DOHH2 (cell line): Measurements from ENCODE around the gene WDTC1.
A peak's percentile ranks its signal among the peaks of the same experiment; 100 is the strongest.

Experiments used
- H3F3A ChIP-seq: fragments of 200-600 bp; sonication (generic), shearing (Covaris generic); 2 replicates; pipeline ENCODE4 v1.6.0; 2016; ENCODE audit warnings: antibody characterized with exemption, mild to moderate bottlenecking; ENCODE audit not compliant: control insufficient read depth, insufficient read depth
- H3K27ac ChIP-seq: fragments of 200-600 bp; sonication (generic); 2 replicates; pipeline ENCODE4 v1.5.1; 2014; ENCODE audit warnings: low read depth, mild to moderate bottlenecking, low read length, moderate library complexity
- H3K27me3 ChIP-seq: fragments of 200-600 bp; sonication (generic); 2 replicates; pipeline ENCODE4 v1.6.1; 2014; ENCODE audit warnings: mild to moderate bottlenecking, low read length, mixed read lengths; ENCODE audit not compliant: control insufficient read depth
- H3K36me3 ChIP-seq: fragments of 200-600 bp; sonication (generic); 2 replicates; pipeline ENCODE4 v1.6.1; 2014; ENCODE audit warnings: mild to moderate bottlenecking, low read length, moderate library complexity, mixed read lengths; ENCODE audit not compliant: control insufficient read depth
- H3K4me1 ChIP-seq: fragments of 200-600 bp; sonication (generic); 2 replicates; pipeline ENCODE4 v1.6.1; 2014; ENCODE audit warnings: mild to moderate bottlenecking, low read length, mixed read lengths; ENCODE audit not compliant: control insufficient read depth
- H3K4me2 ChIP-seq: fragments of 200-600 bp; sonication (generic); 2 replicates; pipeline ENCODE4 v1.6.0; 2014; ENCODE audit warnings: mild to moderate bottlenecking, low read length, moderate library complexity
- H3K4me3 ChIP-seq: fragments of 200-600 bp; sonication (generic); 2 replicates; pipeline ENCODE4 v1.5.1; 2014; ENCODE audit warnings: mild to moderate bottlenecking, low read length, mixed read lengths
- H3K79me2 ChIP-seq: fragments of 200-600 bp; sonication (generic); 2 replicates; pipeline ENCODE4 v1.6.1; 2014; ENCODE audit warnings: mild to moderate bottlenecking, low read length, mixed read lengths; ENCODE audit not compliant: control insufficient read depth
- H3K9me2 ChIP-seq: fragments of 200-600 bp; sonication (generic); replicated peaks from 2 replicates; pipeline ENCODE4 v1.6.1; 2014; ENCODE audit warnings: mild to moderate bottlenecking, low read length, mixed read lengths; ENCODE audit not compliant: control insufficient read depth
- H3K9me3 ChIP-seq: fragments of 200-600 bp; sonication (generic); 2 replicates; pipeline ENCODE4 v1.6.1; 2014; ENCODE audit warnings: antibody characterized with exemption, low read length, mixed read lengths; ENCODE audit not compliant: control insufficient read depth, insufficient read depth
- H4K20me1 ChIP-seq: fragments of 200-600 bp; sonication (generic); 2 replicates; pipeline ENCODE4 v1.6.0; 2014; ENCODE audit warnings: low read depth, mild to moderate bottlenecking, antibody characterized with exemption, low read length, moderate library complexity; ENCODE audit not compliant: control insufficient read depth, insufficient read depth
- CTCF ChIP-seq: fragments of 200-600 bp; sonication (generic); IDR thresholded peaks from one replicate; pipeline ENCODE4 v1.5.1; 2014; ENCODE audit warnings: antibody characterized with exemption, mild to moderate bottlenecking, low read depth, low read length; ENCODE audit not compliant: poor library complexity, severe bottlenecking
- EZH2phosphoT487 ChIP-seq: fragments of 200-600 bp; sonication (generic); IDR thresholded peaks from 2 replicates; pipeline ENCODE4 v1.6.1; 2017; ENCODE audit warnings: borderline replicate concordance, mild to moderate bottlenecking, antibody characterized with exemption, low read length, moderate library complexity, mixed read lengths

Gene WDTC1

GRCh38 chr1:27292106-27292505 lies 57.7 kb downstream of the WDTC1 start:
- Histone ChIP-seq H3K4me1 (no peaks in the 10 kb centered on the region), H3K27me3 (no peaks in the 10 kb centered on the region), H3K27ac (no peak overlapping the region), H3K4me2 (no peak overlapping the region), H3F3A (no peaks in the 10 kb centered on the region), H4K20me1 (no peaks in the 10 kb centered on the region), H3K36me3 (peaks cover 7% of the 10 kb centered on the region), H3K4me3 (no peak overlapping the region), H3K9me3 (no peaks in the 10 kb centered on the region), H3K79me2 (no peaks in the 10 kb centered on the region), H3K9me2 (no peaks in the 10 kb centered on the region)
- no peak for TF ChIP-seq CTCF
- no peak for TF ChIP-seq EZH2phosphoT487

- no peak overlapping the region for H3K27ac ChIP-seq
- no peaks in the 10 kb centered on the region for H3K79me2 ChIP-seq
- no peak overlapping the region for H3K4me2 ChIP-seq
- H3K4me3 ChIP-seq = no peak overlapping the region
- peaks cover 10% of the 10 kb centered on the region for H3K36me3 ChIP-seq
- H3F3A ChIP-seq = no peaks in the 10 kb centered on the region
- no peaks in the 10 kb centered on the region for H3K9me2 ChIP-seq
- no peaks in the 10 kb centered on the region for H4K20me1 ChIP-seq
- TF ChIP-seq CTCF = no peak
- TF ChIP-seq EZH2phosphoT487 = no peak
- no peaks in the 10 kb centered on the region for H3K4me1 ChIP-seq
- no peaks in the 10 kb centered on the region for H3K9me3 ChIP-seq
- H3K27me3 ChIP-seq = no peaks in the 10 kb centered on the region
Observed at GRCh38 chr1:27293915-27294314, 59.5 kb downstream of the WDTC1 start.

GRCh38 chr1:27296773-27297291 lies 62.4 kb downstream of the WDTC1 start:
- Histone ChIP-seq H3K4me3 (no peak overlapping the region), H3K9me3 (no peaks in the 10 kb centered on the region), H3K27ac (no peak overlapping the region), H3K79me2 (no peaks in the 10 kb centered on the region), H3K4me2 (no peak overlapping the region), H4K20me1 (no peaks in the 10 kb centered on the region), H3K4me1 (peaks cover 11% of the 10 kb centered on the region), H3F3A (no peaks in the 10 kb centered on the region), H3K36me3 (peaks cover 15% of the 10 kb centered on the region), H3K27me3 (no peaks in the 10 kb centered on the region), H3K9me2 (no peaks in the 10 kb centered on the region)
- TF ChIP-seq EZH2phosphoT487 (no peak), CTCF (peak; percentile 70)

GRCh38 chr1:27297903-27298302 lies 63.5 kb downstream of the WDTC1 start:
- Histone ChIP-seq H3K79me2 (no peaks in the 10 kb centered on the region), H3K4me3 (no peak overlapping the region), H3F3A (no peaks in the 10 kb centered on the region), H3K9me2 (no peaks in the 10 kb centered on the region), H3K36me3 (peaks cover 15% of the 10 kb centered on the region), H3K27ac (no peak overlapping the region), H3K4me1 (peaks cover 11% of the 10 kb centered on the region), H4K20me1 (no peaks in the 10 kb centered on the region), H3K4me2 (no peak overlapping the region), H3K27me3 (no peaks in the 10 kb centered on the region), H3K9me3 (no peaks in the 10 kb centered on the region)
- TF ChIP-seq EZH2phosphoT487 (no peak), CTCF (no peak)
